ENCODE results near the gene TUBGCP6.

The TUBGCP6 gene

DNA sequence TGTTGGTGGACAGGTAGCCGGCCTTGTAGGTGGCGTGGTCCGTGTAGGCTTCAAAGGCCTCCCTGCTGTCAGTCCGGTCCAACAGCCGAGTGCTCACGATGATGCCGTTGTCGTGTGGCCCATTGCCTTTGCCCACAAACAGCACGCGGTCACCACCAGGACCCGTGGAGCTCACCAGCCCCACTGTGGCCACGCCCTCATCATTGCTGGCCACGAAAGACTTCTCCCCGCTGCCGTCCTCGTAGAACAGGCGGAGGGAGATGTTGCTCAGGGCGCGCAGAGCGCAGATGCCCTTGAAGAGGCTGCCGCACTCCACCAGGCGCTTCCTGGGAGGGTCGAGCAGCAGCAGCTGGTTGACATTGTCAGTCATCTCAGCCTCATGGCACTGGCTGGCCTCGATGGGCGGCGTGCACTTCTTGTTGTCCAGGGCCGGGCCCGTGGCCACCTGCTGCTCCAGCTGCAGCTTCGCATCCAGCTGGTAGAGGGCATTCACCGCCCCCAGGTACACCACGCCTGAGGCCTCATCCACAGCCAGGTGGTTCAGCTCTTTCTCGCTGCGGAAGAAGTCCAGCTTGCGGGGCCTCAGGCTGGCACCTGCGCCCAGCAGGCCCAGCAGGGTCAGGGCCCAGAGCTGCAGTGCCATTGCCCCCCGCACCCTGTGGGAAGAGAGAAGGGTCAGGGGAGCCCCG, 45.3 kb upstream of the TUBGCP6 start:
- no peak overlapping the region for H3K4me3 ChIP-seq (ENCODE audit: severe bottlenecking)
- TF ChIP-seq, protein P1, sequence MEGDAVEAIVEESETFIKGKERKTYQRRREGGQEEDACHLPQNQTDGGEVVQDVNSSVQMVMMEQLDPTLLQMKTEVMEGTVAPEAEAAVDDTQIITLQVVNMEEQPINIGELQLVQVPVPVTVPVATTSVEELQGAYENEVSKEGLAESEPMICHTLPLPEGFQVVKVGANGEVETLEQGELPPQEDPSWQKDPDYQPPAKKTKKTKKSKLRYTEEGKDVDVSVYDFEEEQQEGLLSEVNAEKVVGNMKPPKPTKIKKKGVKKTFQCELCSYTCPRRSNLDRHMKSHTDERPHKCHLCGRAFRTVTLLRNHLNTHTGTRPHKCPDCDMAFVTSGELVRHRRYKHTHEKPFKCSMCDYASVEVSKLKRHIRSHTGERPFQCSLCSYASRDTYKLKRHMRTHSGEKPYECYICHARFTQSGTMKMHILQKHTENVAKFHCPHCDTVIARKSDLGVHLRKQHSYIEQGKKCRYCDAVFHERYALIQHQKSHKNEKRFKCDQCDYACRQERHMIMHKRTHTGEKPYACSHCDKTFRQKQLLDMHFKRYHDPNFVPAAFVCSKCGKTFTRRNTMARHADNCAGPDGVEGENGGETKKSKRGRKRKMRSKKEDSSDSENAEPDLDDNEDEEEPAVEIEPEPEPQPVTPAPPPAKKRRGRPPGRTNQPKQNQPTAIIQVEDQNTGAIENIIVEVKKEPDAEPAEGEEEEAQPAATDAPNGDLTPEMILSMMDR (IDR thresholded peaks at IDR 0.05; ENCODE audit: poor library complexity, severe bottlenecking): no peak
- no peak overlapping the region for H3K27ac ChIP-seq (ENCODE audit: poor library complexity, severe bottlenecking)
- H3K36me3 ChIP-seq (ENCODE audit: low read depth): peaks cover 56% of the 10 kb centered on the region
- no peaks in the 10 kb centered on the region for H3K27me3 ChIP-seq (ENCODE audit: insufficient read depth, poor library complexity, severe bottlenecking)
- no peaks in the 10 kb centered on the region for H3K9me3 ChIP-seq (ENCODE audit: severe bottlenecking)
- H3K4me1 ChIP-seq (ENCODE audit: insufficient read depth, poor library complexity, severe bottlenecking): peaks cover 16% of the 10 kb centered on the region
- ATAC-seq (ENCODE audit: low read depth): no peak
- DNase-seq (ENCODE audit: low spot score): no peak

- H3K9me3 ChIP-seq (ENCODE audit: severe bottlenecking): no peaks in the 10 kb centered on the region
- H3K36me3 ChIP-seq (ENCODE audit: low read depth): peaks cover 52% of the 10 kb centered on the region
- H3K4me3 ChIP-seq (ENCODE audit: severe bottlenecking): no peak overlapping the region
- H3K27me3 ChIP-seq (ENCODE audit: insufficient read depth, poor library complexity, severe bottlenecking): no peaks in the 10 kb centered on the region
- DNase-seq (ENCODE audit: low spot score) (no peak), ATAC-seq (ENCODE audit: low read depth) (no peak)
- no peak overlapping the region for H3K27ac ChIP-seq (ENCODE audit: poor library complexity, severe bottlenecking)
- TF ChIP-seq, protein P1 (IDR thresholded peaks at IDR 0.05; ENCODE audit: poor library complexity, severe bottlenecking): no peak
- peaks cover 12% of the 10 kb centered on the region for H3K4me1 ChIP-seq (ENCODE audit: insufficient read depth, poor library complexity, severe bottlenecking)
Measured at GRCh38 chr22:50289151-50289941, 44.5 kb upstream of the TUBGCP6 start.

- DNase-seq (ENCODE audit: low spot score): no peak
- peaks cover 52% of the 10 kb centered on the region for H3K36me3 ChIP-seq (ENCODE audit: low read depth)
- H3K4me3 ChIP-seq (ENCODE audit: severe bottlenecking): no peak overlapping the region
Measured at GRCh38 chr22:50287731-50288130, 42.9 kb upstream of the TUBGCP6 start.

DNA sequence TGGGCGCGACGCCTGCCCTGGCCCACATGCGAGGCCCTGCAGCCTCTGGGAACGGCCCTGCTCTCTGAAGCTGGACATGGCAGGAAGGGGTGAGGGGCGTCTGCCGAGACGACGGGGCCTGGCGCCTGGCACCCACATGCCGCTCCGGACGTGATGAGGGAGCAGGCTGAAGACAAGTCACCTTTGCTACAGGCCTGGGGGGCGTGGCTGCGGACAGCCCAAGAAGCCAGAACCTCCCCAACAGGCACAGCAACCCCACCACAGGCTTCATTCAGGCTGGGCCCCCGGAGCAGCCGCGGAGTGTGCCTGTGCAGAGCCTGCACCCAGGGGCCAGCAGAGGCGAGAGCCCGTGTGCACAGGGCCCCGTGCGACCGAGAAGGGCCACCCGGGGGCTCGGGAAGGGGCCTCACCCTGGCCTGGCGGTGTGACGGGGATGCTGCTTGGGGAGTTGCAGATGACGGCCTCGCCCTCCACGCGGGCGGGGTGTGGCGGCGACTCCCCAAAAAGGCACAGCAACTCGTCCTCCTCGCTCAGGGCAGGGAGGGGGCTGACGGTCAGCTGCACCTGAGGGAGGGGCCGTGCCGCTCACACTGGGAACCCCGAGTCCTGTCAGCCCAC, 42.0 kb upstream of the TUBGCP6 start:
- Histone ChIP-seq H3K27me3 (ENCODE audit: insufficient read depth, poor library complexity, severe bottlenecking) (no peaks in the 10 kb centered on the region), H3K4me3 (ENCODE audit: severe bottlenecking) (no peak overlapping the region), H3K36me3 (ENCODE audit: low read depth) (peaks cover 51% of the 10 kb centered on the region), H3K4me1 (ENCODE audit: insufficient read depth, poor library complexity, severe bottlenecking) (peaks cover 10% of the 10 kb centered on the region), H3K9me3 (ENCODE audit: severe bottlenecking) (no peaks in the 10 kb centered on the region), H3K27ac (ENCODE audit: poor library complexity, severe bottlenecking) (no peak overlapping the region)
- TF ChIP-seq, protein P1 (IDR thresholded peaks at IDR 0.05; ENCODE audit: poor library complexity, severe bottlenecking): no peak
- ATAC-seq (ENCODE audit: low read depth) (no peak), DNase-seq (ENCODE audit: low spot score) (no peak)

More at GRCh38 chr22:50287731-50288130, 42.9 kb upstream of the TUBGCP6 start:
- H3K27me3 ChIP-seq (ENCODE audit: insufficient read depth, poor library complexity, severe bottlenecking): no peaks in the 10 kb centered on the region
- TF ChIP-seq, protein P1 (IDR thresholded peaks at IDR 0.05; ENCODE audit: poor library complexity, severe bottlenecking): no peak
- no peak overlapping the region for H3K27ac ChIP-seq (ENCODE audit: poor library complexity, severe bottlenecking)
- no peak for ATAC-seq (ENCODE audit: low read depth)
- H3K4me1 ChIP-seq (ENCODE audit: insufficient read depth, poor library complexity, severe bottlenecking): peaks cover 7% of the 10 kb centered on the region
- H3K9me3 ChIP-seq (ENCODE audit: severe bottlenecking): no peaks in the 10 kb centered on the region

Measured in RWPE2 (cell line).